IPS DF 6.9 (cell line): Measurements from ENCODE around the gene KHK.
"Not testable (repeated sequence)": the region's sequence is repeated elsewhere in the genome, so short reads cannot be mapped to it uniquely, and the experiment has no call there.

ENCODE experiments used
- DNase-seq: peaks from one replicate; pipeline ENCODE4 v3.0.0-alpha.2; 2013; ENCODE audit warnings: low read depth, low spot score
- H3K27ac ChIP-seq: one replicate; pipeline ENCODE4 v1.5.1; 2013; ENCODE audit warnings: low read length, control low read depth
- H3K27me3 ChIP-seq: 2 replicates; pipeline ENCODE4 v1.6.1; 2013; ENCODE audit warnings: mild to moderate bottlenecking, low read length; ENCODE audit not compliant: control insufficient read depth, insufficient read depth
- H3K36me3 ChIP-seq: 2 replicates; pipeline ENCODE4 v1.6.1; 2013; ENCODE audit warnings: low read length; ENCODE audit not compliant: control insufficient read depth, insufficient read depth
- H3K4me1 ChIP-seq: 2 replicates; pipeline ENCODE4 v1.6.1; 2013; ENCODE audit warnings: low read length; ENCODE audit not compliant: control insufficient read depth, insufficient read depth
- H3K4me3 ChIP-seq: 2 replicates; pipeline ENCODE4 v1.5.1; 2013; ENCODE audit warnings: mild to moderate bottlenecking, low read length
- H3K9me3 ChIP-seq: 2 replicates; pipeline ENCODE4 v1.6.1; 2013; ENCODE audit warnings: low read length, inconsistent platforms; ENCODE audit not compliant: control insufficient read depth, insufficient read depth
- WGBS: extraction: QIAGEN DNeasy Blood & Tissue Kit; methylation state at CpG from one replicate; pipeline ENCODE4 v1.1.7; 2013; ENCODE audit warnings: mixed read lengths, missing lambda C conversion rate; ENCODE audit not compliant: insufficient read length, insufficient coverage; 5-methylcytosine and 5-hydroxymethylcytosine counted together

The KHK gene

DNA sequence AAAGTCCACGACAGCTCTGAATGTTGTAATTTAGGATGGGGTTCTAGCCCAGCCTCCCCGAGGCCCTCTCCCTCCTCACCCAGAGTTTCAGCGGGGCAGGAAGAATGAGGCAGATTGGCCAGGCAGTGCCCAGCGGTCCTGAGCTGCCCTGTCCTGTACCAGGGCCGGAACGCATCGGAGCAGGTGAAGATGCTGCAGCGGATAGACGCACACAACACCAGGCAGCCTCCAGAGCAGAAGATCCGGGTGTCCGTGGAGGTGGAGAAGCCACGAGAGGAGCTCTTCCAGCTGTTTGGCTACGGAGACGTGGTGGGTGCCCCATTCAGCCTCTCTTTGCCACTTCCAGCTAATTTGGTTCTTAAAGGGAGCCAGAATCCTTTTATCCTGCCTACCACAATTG is 10.8 kb downstream of the KHK start:
- H3K36me3 ChIP-seq: no peaks in the 10 kb centered on the region
- H3K4me1 ChIP-seq: no peaks in the 10 kb centered on the region
- no peak for DNase-seq
- no peaks in the 10 kb centered on the region for H3K9me3 ChIP-seq
- H3K4me3 ChIP-seq: no peak overlapping the region
- no peaks in the 10 kb centered on the region for H3K27me3 ChIP-seq
- WGBS: no CpG with 5 or more reads among the region's 14 CpGs
- no peak overlapping the region for H3K27ac ChIP-seq

DNA sequence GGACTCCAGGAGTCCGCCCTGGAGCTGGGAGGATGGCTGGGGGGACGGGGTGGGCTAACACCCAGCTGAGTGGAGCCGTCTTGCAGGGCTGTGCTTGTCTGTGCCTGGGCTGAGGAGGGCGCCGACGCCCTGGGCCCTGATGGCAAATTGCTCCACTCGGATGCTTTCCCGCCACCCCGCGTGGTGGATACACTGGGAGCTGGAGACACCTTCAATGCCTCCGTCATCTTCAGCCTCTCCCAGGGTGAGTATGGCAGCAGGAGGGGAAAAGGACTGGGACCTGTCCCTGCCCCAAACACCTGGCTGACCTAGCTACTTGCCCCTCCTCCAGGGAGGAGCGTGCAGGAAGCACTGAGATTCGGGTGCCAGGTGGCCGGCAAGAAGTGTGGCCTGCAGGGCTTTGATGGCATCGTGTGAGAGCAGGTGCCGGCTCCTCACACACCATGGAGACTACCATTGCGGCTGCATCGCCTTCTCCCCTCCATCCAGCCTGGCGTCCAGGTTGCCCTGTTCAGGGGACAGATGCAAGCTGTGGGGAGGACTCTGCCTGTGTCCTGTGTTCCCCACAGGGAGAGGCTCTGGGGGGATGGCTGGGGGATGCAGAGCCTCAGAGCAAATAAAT is 12.9 kb downstream of the KHK start:
- Histone ChIP-seq H3K4me3 (no peak overlapping the region), H3K9me3 (no peaks in the 10 kb centered on the region), H3K36me3 (no peaks in the 10 kb centered on the region), H3K4me1 (no peaks in the 10 kb centered on the region), H3K27ac (no peak overlapping the region), H3K27me3 (no peaks in the 10 kb centered on the region)
- no CpG with 5 or more reads among the region's 19 CpGs for WGBS
- no peak for DNase-seq

DNA sequence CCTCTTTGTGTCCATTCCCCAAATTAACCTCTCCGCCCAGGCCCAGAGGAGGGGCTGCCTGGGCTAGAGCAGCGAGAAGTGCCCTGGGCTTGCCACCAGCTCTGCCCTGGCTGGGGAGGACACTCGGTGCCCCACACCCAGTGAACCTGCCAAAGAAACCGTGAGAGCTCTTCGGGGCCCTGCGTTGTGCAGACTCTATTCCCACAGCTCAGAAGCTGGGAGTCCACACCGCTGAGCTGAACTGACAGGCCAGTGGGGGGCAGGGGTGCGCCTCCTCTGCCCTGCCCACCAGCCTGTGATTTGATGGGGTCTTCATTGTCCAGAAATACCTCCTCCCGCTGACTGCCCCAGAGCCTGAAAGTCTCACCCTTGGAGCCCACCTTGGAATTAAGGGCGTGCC is 13.5 kb downstream of the KHK start:
- Histone ChIP-seq H3K4me3 (no peak overlapping the region), H3K4me1 (no peaks in the 10 kb centered on the region), H3K27ac (no peak overlapping the region), H3K9me3 (no peaks in the 10 kb centered on the region), H3K36me3 (no peaks in the 10 kb centered on the region), H3K27me3 (no peaks in the 10 kb centered on the region)
- no CpG with 5 or more reads among the region's 10 CpGs for WGBS
- DNase-seq: no peak

DNA sequence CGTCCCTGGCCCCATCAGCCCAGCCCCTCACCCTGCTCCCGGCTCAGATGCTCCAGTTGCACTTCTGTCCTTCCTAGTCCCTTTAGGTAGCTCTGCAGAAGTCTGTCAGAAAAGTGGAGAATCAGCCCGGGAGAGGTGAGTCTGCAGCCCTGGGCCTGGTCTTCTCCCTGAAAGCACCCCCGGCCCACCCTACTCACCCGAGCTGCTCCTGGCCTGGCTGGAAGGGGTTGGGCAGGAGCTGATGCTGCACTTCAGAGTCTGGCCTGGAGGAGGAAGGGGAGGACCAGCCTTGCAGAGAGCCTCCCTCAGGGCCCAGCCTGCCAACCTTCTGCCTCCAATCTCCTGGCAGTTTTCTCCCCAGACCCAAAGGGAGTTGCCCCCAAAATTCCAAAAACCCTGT is 15.8 kb downstream of the KHK start:
- no CpG with 5 or more reads among the region's 5 CpGs for WGBS
- no peak for DNase-seq
- Histone ChIP-seq H3K36me3 (no peaks in the 10 kb centered on the region), H3K4me1 (no peaks in the 10 kb centered on the region), H3K27ac (no peak overlapping the region), H3K9me3 (no peaks in the 10 kb centered on the region), H3K4me3 (no peak overlapping the region), H3K27me3 (no peaks in the 10 kb centered on the region)

DNA sequence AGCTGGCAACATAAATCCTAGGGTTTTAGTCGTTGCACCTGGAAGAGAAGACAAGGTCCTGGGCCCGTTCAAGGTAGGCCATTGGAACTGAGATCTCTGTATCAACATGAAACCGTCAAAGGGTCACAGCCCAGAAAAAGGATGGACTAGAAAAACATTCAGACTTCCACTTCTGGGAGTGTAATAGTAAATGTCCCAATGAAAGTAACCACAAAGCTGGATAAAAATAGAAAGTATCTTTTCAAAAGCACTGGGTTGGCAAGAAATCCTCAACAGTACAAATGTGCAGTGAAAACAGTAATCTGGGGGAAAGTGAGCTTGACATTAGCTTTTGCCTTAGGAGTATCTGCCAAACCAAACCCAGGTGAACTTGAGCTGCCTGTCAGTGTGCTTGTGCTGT is 19.4 kb downstream of the KHK start:
- no peaks in the 10 kb centered on the region for H3K36me3 ChIP-seq
- H3K4me3 ChIP-seq: no peak overlapping the region
- no peak for DNase-seq
- H3K27me3 ChIP-seq: no peaks in the 10 kb centered on the region
- H3K27ac ChIP-seq: no peak overlapping the region
- no peaks in the 10 kb centered on the region for H3K9me3 ChIP-seq
- WGBS: no CpG with 5 or more reads among the region's 3 CpGs
- no peaks in the 10 kb centered on the region for H3K4me1 ChIP-seq

- H3K27me3 ChIP-seq: no peaks in the 10 kb centered on the region
- no CpG with 5 or more reads among the region's 2 CpGs for WGBS
- no peaks in the 10 kb centered on the region for H3K36me3 ChIP-seq
- no peak overlapping the region for H3K4me3 ChIP-seq
- no peaks in the 10 kb centered on the region for H3K9me3 ChIP-seq
- no peak overlapping the region for H3K27ac ChIP-seq
- DNase-seq: no peak
- no peaks in the 10 kb centered on the region for H3K4me1 ChIP-seq
These were observed 21.6 kb downstream of the KHK start for GRCh38 chr2:27108221-27108620.

- DNase-seq: no peak
- H3K27ac ChIP-seq: no peak overlapping the region
- no peaks in the 10 kb centered on the region for H3K4me1 ChIP-seq
- WGBS: no CpG with 5 or more reads among the region's 3 CpGs
- H3K36me3 ChIP-seq: no peaks in the 10 kb centered on the region
- H3K27me3 ChIP-seq: no peaks in the 10 kb centered on the region
- H3K9me3 ChIP-seq: no peaks in the 10 kb centered on the region
- no peak overlapping the region for H3K4me3 ChIP-seq
These were observed 22.5 kb downstream of the KHK start for GRCh38 chr2:27109083-27109482.

- not testable (repeated sequence) for DNase-seq, H3K27me3 ChIP-seq
- no CpG with 5 or more reads among the region's 24 CpGs for WGBS
These were observed 24.2 kb downstream of the KHK start for GRCh38 chr2:27110603-27111352.

DNA sequence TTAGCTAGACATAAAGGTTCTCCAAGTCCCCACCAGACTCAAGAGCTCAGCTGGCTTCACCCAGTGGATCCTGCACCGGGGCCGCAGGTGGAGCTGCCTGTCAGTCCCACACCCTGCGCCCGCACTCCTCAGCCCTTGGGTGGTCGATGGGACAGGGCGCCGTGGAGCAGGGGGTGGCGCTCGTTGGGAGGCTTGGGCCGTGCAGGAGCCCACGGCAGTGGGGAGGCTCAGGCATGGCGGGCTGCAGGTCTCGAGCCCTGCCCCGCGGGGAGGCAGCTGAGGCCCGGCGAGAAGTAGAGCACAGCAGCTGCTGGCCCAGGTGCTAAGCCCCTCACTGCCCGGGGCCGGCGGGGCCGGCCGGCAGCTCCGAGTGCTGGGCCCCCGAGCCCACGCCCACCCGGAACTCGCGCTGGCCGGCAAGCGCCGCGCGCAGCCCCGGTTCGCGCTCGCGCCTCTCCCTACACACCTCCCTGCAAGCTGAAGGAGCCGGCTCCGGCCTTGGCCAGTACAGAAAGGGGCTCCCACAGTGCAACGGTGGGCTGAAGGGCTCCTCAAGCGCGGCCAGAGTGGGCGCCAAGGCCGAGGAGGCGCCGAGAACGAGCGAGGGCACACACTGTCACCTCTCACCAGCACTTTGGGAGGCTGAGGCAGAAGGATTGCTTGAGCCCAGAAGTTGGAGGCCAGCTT is 25.0 kb downstream of the KHK start:
- H3K36me3 ChIP-seq, H3K9me3 ChIP-seq, H3K27ac ChIP-seq, H3K4me3 ChIP-seq, H3K4me1 ChIP-seq, DNase-seq, H3K27me3 ChIP-seq: not testable (repeated sequence)
- no CpG with 5 or more reads among the region's 49 CpGs for WGBS

More at GRCh38 chr2:27110603-27111352, 24.2 kb downstream of the KHK start:
- H3K4me3 ChIP-seq, H3K27ac ChIP-seq, H3K9me3 ChIP-seq, H3K4me1 ChIP-seq, H3K36me3 ChIP-seq: not testable (repeated sequence)

GRCh38 chr2:27115519-27115918 is 28.9 kb downstream of the KHK start:
- H3K27ac ChIP-seq: no peak overlapping the region
- peaks cover 8% of the 10 kb centered on the region for H3K27me3 ChIP-seq
- no peaks in the 10 kb centered on the region for H3K9me3 ChIP-seq
- WGBS: no CpG with 5 or more reads among the region's 2 CpGs
- H3K4me1 ChIP-seq: peaks cover 3% of the 10 kb centered on the region
- DNase-seq: no peak
- no peaks in the 10 kb centered on the region for H3K36me3 ChIP-seq
- H3K4me3 ChIP-seq: no peak overlapping the region
